Daoy (cell line): ENCODE measurements around the gene TST. TPM values are rescaled to one million over a fixed set of nuclear protein-coding genes. Genes with fewer than 3 reads are reported as not detected.
"Not testable (repeated sequence)": the region's sequence is repeated elsewhere in the genome, so short reads cannot be mapped to it uniquely, and the experiment has no call there.

ENCODE experiments used
- DNase-seq: peaks from one replicate; pipeline ENCODE4 v3.0.0-alpha.2; 2015; ENCODE audit warnings: low read depth
- total RNA-seq: library from RNA; depleted of rRNA; stranded (reverse); fragments of >200 nt; shearing (Covaris generic); gene quantifications from 2 replicates; pipeline ENCODE4 v1.2.3, GENCODE V29; 2014

TST gene
- total RNA-seq, 1 experiment from 2014 or later = 30.8 TPM

DNA sequence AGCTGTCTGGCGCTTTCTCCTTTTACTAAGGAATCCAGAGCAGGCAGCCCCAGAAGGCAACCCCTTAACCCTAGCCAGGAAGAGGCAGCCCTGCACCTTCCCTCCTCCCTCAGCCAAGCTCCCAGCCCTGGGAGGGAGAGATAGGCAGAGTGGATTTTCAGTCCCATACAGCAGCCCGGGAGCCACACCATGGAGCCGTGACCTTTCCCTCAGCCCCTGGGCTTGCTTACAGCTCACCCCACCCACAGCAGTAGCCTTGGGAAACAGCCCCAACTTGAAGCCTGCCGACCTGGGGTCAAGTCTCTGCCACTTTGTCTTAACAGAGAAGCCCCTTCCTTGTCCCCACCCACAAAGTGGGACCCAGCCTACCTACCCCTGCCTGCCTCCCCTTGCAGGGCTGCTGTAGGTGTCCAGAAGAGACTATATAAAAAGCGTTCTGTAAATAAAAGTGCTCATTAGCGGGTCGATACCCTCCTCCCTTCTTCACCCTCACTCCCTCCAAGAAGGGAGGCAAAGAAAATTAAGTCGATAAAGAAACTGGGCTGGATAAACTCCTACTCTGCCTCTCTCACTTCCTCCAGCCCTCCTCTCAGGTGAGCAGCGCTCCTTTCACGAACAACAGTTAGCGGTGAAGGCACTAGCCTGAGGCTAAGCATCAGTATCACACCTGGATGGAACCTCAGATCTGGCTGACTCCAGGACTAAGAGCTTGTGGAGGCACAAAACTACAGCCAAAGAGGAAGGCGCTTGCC, 4.2 kb downstream of the TST start:
- DNase-seq = no peak

DNA sequence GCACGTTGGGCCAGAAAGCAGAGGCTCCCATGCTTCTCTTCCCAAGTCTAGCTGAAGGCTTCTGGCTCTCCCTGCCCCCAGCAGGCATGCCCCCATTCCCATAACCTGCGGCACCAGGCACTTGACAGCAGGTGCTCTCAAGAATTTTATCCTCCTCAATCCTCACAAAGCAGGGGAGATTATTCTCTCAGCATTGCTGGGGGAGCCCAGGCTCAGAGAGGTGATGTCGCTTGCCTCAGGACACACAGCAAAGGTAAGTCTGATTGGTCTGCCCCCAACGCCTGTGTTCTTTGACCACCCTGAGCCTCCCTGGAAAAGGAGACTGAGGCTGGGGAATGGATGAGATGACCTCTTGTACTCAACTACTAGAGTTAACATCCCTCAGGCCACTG, 4.8 kb downstream of the TST start:
- DNase-seq = no peak

DNA sequence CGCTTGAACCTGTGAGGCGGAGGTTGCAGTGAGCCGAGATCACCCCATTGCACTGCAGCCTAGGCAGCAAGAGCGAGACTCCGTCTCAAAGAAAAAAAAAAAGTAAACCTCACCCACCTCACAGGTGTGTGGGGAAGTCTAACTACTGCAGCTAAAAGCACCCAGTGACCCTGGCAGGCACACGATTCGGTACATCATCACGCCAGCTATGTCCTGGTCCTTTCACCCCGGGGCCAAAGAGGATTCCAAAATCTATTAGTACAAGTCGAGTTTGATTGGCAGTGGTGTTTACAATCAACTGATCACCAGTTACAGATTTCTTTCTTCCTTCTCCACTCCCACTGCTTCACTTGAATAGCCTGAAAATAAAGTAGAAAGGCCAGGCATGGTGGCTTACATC, 6.3 kb downstream of the TST start:
- DNase-seq = no peak

DNA sequence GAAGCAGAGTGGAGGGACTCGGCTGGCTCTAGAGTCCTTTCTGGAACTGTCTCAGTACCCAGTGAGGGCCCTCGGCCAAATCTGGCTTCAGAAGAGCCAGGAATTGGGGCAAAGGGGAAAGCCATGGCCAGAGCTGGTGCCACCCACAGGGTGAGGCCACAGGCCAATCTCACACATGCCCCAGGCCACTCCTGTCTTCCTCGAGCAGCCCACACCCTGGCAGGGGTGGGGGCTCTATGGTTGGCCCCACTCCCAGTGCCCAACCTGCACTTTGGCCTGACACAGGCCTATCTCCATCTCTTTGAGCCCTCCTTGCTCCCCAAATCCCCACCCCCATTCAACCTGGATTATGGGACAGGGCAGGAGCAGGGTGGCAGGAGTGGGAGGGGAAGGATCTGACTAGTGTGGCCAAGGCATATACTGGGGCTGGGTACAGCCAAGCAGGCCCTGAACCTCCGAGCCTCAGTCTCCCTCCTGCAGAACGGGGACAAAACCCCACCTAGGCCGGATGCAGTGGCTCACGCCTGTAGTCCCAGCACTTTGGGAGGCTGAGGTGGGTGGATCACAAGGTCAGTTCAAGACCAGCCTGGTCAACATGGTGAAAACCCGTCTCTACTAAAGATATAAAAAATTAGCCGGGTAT, 6.9 kb downstream of the TST start:
- DNase-seq = no peak

DNA sequence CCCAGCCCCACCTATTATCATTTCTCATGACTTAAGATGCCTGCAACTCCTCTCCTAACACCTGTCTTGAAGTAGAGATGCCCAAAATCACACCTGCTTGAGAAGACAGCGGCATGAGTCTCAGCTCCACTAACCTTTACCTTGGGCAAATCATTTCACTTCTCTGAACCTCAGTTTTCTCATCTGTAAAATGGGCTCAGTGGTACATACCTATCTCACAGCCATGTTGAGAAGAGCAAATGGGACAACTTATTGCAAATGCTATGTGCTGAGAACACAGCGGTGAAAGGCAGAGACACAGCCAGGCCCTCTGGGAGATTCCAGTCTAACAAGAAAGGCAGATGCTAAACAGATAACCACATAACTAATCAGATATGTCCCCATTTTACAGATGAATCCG, 7.8 kb downstream of the TST start:
- DNase-seq = no peak

DNA sequence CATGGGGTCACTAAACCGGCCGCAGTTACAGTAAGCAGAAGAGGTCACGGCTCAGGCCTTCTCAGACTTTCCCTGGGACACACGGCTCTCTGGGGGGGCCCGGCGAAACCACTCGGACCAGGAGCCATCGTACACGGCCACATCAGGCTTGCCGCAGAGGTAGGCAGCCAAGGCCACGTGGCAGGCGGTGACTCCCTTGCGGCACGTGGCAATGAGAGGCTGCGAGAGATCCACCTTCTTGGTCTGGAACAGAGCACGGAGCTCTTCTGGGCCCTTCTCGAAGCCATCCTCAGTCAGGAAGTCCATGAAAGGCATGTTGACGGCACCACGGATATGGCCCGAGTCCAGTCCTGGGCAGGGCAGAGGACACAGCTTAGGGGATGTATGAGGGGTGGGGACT, 8.3 kb downstream of the TST start:
- DNase-seq = no peak

DNA sequence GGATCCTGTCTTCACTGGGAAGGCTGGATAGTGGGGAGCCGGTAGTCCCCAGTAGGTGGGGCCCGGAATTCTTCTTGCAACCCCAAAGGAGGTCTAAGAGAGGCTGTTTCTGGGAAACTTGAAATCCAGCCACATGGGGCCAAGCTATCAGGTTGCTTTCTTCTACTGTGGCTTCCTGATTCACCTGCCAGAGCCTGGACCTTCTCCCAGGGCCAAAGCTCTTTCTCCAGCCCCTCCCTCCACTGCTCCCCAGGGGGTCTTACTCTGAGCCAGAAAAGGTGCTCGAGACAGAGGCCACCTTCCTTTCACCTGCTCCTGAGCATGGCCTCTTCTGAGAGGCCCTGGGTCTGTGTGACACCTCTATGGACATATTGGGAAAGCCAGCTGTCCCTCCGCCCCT, 9.1 kb downstream of the TST start:
- no peak for DNase-seq

DNA sequence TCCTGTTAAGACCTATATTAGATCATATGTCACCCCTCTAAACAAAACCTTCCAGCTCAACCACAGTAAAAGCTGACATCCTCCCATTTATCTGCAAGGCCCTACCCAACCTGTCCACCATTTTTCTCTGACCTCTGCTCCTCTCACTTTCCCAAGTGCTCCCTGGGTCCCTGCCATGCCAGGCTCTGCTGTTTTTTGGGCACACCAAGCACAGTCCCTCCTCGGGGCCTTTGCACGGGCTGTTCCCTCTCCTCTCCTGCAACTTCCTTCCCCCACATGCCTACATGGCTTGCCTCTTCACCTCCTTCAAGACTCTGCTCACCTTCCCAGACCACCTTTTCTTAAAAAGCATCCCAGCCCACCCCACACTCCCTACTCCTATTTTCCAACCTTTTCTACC, 9.8 kb downstream of the TST start:
- no peak for DNase-seq

DNA sequence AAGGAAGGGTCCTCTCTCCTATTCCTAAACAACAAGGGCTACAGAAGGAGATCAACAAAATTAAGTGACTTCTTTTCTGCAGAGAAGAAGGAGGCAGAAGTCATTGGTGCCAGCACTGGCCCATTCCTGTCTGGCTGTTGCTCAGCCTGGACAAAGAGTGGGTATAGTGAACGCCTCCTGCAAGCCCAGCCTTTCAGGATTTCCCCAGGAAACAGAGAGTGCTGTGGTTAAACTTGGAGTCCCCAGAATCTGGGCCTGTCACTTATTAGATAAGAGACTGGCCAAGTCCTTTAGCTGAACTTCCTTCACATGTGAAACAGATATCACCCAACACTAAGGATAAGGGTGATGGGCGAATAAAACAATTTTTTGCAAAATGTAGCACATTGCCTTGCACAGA, 10.9 kb downstream of the TST start:
- no peak for DNase-seq

DNA sequence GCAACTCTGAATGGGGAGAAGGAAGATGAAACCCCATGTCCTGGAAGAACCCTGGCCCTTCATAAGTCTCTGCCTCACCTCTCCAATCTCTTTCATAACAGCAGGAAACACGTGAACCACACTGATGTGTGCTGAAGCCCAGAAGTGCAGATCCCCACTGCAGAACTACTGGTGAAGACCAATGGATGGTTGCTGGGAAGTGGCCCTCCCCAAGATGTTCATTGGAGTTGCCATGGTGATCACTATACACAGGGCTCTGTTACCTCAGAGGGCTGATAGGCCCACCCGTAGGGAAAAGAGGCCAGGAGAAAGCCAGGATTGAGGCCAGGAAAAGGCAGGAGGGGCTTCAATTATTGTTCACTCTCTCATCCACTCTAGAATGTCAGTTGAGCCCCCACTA, 11.6 kb downstream of the TST start:
- DNase-seq = no peak

DNA sequence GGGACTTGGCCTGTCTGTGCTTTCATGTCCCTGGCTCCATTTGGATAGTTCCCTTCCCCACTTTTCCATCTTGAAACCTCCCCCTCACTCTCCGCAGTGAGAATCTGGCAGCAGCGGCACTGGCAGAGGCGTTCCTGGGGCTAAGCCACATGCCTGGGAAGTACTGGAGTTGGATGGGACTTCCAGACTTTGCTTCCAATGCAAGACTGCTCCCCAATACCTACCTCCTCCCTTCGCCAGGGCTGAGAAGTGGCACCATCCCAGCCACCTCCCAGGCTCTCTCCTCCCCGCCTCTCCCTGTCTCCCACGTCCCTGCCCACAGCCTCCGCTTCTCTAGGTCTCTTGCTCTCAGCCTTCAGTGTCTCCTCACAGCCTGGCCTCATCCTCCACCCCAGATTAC, 16.6 kb downstream of the TST start:
- no peak for DNase-seq

DNA sequence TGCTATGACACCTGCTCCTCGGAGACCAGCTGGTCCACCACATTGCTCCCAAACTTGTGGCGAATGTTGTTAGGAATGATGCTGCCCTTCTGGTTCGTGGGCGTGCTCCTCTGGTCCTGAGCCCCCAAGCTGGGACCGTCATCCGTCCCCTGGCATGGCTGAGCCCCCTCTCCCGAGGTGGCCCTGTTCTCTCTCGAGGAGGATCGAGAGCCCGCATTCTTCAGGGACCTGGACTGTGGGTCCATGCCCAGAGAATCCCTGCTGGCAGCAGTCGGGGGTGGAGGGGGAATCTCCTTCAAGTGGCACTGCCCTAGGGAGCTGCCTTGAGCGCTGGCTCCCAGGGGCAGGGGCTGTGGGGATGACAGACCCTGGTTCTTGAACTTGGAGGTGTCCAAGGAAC, 17.4 kb downstream of the TST start:
- DNase-seq = no peak

DNA sequence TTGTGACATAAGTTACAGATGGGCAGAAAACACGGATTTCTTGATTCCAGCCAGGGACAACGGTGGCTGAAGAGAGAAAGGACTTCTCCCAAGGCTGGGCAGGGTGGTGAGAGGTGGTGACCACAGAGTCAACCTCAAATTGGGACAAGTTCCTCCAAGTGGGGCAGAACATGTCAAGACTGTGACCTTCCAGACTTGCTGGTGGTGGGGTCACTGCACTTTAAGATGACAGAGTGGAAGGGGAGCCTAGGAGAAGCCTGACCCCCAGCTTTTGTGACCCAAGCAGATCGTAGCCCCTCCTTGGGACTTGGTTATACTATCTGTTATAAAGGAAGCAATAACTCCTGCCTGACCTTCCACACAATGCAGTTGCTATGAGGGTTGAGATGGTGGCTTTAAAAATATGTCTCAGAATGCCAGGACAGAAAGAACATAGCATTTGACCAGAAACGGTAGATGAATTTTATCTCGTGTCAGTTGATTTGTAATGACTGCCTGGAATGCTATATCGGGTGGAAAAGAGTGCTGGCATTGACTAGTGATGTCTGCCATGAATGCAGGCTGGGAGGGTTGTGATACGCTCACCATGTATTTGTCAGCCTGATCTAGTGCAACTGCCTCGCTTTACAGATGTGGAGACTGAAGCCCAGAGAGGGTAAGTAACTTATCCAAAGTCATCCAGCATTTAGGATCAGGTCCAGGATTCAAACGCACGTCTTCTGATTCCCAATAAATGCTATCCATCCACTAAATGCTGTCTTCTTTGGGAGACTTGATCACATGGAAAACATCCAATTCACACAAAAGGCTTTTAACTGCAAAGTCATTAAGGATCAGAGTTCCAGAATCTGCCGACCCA, 18.3 kb downstream of the TST start:
- DNase-seq = no peak

DNA sequence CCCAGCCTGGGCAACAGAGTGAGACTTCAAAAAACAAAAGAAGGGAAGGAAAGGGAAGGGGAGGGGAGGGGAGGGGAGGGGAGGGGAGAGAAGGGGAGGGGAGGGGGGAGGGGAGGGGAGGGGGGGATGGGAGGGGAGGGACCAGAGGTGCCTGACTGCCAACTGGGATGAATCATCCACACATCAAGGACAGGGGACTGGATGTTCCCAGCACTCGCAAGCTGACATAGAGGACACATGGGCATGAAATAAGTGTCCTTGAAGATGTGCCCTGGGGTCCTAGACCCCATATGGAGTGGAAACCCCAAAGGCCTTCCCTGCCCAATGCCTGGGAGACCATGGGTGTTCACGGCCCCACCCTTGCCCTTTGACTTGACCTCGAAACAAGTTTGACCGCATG, 19.8 kb downstream of the TST start:
- peak; percentile 40 for DNase-seq

DNA sequence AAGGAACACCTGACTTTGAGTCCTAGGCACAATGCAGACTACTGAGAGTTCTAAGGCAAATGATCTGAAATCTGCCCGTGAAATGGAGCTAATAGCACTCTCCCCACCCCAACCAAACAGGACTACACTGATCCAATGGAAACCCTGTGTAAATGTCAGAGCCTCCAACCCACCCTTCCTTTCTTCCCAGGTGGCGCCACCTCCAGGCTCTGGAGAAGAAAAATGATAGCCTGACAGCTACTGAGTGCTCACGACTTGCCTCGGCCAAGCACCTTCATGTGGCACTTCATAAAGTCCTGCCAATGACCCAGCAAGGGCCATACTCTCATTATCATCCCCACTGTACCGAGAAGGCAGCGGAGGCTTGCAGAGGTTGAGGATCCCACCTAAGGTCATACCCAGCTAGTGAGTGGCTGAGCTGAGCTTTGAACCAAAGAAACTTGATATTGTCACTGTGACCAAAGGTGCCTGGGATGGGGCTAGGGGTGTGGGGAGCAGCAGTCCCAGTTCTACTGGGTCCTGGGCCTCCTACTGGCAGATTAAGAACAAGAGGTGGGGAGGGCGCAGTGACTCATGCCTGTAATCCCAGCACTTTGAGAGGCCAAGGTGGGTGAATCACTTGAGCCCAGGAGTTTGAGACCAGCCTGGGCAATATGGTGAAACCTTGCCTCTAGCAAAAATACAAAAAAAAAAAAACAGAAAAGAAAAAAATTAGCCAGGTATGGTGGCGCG, 20.5 kb downstream of the TST start:
- peak; percentile 63 for DNase-seq

DNA sequence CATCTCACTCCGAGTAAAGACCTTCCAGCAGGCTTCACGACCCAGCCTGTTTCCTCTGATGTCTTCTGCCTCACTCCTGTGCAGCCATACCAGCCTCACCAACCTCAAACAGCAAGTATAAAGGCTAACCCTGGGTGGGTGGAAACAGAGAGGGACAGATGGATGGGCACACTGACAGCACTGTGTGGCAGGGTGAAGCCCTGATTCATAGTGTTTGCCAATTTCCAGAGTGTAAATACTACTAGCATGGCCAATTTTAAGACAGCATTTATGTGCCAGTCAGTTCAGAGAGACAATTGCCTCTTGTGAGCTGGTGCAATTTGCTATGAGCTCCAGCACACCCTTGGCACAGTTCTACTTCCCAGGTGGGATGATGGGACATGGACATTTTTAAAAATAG, 21.5 kb downstream of the TST start:
- no peak for DNase-seq

DNA sequence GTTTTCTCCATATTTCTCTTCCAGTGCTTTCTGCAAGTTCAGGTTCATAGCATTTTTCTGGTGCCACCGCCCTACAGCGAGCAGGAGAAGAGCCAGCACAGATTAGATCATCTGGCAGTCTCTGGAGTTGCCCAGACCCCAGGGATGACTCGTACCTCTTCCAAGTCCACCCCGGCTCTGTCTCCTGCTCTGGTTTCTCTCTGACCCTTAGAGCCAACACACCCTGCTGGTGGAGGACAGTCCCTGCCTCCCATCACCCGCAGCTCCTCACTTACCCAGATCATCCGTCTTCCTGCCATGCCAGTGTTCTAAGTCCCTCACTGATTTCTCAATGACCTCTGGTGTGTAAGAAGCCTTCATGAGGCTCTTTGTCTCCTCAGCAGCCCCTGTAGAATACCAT, 28.0 kb downstream of the TST start:
- no peak for DNase-seq

DNA sequence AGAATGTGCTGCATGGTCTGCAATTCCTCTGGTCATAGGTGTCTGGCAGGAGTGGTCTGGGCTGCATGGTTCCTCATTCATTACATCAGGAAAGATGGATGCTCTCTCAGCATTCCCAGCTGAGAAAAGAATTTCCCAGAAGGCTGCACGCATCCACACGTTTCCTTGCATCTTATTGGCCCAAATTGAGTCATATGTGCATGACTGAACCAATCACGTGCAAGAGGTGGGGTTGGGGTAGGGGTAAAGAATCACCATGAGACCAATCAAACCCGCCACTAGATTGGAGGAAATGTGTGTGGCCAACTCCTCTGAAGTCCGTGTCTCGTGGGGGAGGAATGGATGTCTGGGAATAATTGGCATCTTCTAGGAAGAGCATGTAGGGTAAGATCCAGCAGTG, 28.8 kb downstream of the TST start:
- DNase-seq = no peak

DNA sequence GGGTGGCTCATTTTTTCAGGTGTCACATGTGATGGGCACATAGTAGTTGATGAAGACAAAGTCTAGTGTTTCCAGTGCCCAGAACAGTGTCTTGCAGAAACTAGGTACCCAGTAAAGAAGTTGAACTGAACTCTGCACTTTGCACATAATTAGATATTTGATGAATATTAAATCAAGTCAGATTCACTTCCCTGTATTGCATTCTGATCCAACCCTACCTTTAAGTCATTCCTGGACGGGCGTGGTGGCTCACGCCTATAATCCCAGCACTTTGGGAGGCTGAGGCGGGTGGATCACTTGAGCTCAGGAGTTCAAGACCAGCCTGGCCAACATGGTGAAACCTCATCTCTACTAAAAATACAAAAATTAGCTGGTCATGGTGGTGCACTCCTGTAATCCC, 30.2 kb downstream of the TST start:
- not testable (repeated sequence) for DNase-seq

DNA sequence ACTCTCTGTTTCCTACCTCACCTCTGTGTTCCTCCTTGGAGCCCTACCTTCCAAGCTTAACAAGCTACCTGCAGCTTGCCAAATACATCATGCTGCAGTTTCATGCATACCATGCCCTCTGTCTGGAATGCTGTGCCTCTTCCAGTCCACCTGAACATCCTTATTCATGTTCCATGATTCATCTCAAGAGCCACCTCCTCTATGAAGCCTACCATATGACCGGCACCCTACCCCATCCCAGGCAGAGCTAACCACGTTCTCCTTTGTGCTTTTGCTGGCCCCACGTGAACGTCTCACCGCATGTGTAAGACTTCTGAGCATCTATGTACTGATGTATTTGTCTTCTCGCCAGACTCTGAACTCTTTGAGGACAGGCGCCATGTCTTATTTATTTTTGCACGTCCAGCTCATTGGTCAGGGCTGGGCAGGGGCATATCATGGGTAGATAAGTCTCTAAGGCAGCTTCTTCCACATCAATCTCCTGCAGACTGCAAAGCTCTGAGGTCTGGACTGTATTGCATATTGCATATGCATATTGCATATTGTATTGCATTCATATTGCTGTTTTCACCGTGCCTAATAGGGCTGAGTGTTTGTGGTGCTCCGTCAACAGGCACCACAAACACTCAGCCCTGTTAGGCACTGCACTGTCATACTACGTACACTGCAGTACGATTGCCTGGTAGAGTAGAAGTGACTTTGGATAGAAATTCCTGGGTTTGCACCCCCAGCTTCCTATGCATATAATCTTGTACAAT, 31.0 kb downstream of the TST start:
- DNase-seq = no peak

DNA sequence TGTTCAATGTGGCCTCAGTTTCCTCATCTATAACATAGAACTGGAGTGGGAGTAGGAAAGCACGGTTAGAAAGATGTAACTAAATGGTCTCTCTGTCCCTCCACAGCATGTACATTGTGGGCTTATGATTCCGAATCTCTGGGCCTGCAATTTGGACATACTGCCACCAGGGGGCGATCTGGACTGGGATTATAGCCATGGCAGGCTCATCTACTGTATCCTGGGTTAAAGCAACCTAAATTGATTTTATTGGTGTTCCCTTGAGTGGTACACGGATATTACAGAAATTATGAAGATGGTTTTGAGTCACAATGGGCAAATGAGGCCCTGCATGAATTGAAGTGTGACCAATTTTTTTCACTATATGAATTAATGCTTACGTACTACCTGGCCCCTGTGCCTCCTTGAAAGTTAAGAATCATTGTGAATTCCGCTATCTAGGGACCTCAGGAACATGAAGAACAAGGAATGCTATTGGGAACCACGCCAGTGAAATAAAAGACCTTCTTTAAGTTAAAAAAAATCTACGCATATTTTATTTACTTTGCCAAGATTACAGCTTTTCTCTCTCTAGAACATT, 32.9 kb downstream of the TST start:
- no peak for DNase-seq
